ENCODE data around the gene SORBS1.

GRCh38 chr10:95536017-95536416, 25.2 kb downstream of the SORBS1 start:
- TF ChIP-seq, protein P1, sequence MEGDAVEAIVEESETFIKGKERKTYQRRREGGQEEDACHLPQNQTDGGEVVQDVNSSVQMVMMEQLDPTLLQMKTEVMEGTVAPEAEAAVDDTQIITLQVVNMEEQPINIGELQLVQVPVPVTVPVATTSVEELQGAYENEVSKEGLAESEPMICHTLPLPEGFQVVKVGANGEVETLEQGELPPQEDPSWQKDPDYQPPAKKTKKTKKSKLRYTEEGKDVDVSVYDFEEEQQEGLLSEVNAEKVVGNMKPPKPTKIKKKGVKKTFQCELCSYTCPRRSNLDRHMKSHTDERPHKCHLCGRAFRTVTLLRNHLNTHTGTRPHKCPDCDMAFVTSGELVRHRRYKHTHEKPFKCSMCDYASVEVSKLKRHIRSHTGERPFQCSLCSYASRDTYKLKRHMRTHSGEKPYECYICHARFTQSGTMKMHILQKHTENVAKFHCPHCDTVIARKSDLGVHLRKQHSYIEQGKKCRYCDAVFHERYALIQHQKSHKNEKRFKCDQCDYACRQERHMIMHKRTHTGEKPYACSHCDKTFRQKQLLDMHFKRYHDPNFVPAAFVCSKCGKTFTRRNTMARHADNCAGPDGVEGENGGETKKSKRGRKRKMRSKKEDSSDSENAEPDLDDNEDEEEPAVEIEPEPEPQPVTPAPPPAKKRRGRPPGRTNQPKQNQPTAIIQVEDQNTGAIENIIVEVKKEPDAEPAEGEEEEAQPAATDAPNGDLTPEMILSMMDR (IDR thresholded peaks at IDR 0.05), result no peak
- TF ChIP-seq POLR2AphosphoS5 (IDR thresholded peaks at IDR 0.05), result peak; percentile 72 to 89 (median 87)
